ENCODE results near the gene MAN1A1.
"Not testable (repeated sequence)": the region's sequence is repeated elsewhere in the genome, so short reads cannot be mapped to it uniquely, and the experiment has no call there.

Gene MAN1A1

GRCh38 chr6:119299694-119300093, 49.9 kb downstream of the MAN1A1 start:
- no peak for DNase-seq

DNA sequence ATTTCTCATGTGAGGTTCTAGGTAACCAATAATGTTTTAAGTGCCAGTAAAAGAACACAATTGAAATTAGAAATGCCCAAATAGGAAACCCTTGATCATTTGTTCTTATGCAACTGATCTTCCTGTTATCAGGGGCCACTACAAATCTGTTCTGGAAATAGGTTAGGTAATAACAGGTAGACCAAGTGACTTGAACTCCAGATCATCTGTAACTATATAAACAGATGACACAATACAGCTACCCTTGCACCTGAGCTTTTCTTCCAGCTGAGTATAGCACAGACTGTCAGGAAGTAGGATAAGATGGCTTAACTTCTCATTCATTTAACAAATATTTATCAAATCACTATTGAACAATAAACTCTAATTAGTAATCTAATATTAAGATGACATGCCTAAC, 52.5 kb downstream of the MAN1A1 start:
- no peak for DNase-seq

GRCh38 chr6:119296036-119297035, 53.2 kb downstream of the MAN1A1 start:
- DNase-seq, result no peak

DNA sequence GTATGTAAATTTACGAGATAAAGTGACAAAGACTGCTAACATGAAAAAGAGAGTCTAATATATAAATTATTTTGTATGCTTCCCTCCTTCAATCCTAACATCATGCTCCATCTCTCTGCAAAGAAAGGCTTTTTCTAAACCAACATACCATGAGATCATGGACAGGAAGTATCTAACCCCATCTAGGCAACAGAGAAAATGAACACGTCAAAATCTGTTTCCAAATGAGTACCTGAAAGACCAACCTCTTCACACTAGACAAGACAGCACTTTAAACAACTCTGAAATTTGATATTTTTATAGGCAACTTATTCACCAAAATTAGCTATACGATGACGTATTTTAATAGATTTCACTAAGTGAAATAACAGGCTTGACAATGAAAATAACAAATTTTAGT, 54.6 kb downstream of the MAN1A1 start:
- no peak for DNase-seq

DNA sequence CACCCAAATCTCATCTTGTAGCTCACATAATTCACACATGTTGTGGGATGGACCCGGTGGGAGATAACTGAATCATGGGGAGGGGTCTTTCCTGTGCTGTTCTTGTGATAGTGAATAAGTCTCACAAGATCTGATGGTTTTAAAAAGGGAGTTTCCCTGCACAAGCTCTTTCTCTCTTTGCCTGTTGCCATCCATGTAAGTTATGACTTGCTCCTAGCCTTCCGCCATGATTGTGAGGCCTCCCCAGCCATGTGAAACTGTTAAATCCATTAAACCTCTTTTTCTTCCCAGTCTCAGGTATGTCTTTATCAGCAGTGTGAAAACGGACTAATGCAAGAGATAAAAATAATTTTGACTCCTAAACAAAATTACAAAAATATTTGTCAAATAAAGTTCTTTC, 58.5 kb downstream of the MAN1A1 start:
- not testable (repeated sequence) for DNase-seq

DNA sequence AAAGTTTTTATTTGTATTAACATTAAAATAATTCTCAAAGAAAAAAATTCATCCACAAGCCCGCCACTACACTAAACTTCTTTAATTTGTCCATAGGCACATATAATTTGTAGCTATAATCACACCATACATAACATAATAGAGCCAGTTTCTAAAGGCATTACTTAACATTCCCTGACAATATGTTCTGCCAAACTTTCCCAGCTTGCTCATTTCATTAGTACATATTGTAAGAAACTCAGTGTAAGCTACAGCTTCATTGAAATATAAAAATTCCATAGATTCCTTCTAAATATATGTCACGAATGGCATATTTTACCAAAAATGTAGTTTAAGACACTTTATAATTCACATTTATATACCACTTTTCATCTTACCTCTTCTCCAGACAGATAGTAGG, 59.3 kb downstream of the MAN1A1 start:
- no peak for DNase-seq

GRCh38 chr6:119289651-119290050, 59.9 kb downstream of the MAN1A1 start:
- no peak for DNase-seq

DNA sequence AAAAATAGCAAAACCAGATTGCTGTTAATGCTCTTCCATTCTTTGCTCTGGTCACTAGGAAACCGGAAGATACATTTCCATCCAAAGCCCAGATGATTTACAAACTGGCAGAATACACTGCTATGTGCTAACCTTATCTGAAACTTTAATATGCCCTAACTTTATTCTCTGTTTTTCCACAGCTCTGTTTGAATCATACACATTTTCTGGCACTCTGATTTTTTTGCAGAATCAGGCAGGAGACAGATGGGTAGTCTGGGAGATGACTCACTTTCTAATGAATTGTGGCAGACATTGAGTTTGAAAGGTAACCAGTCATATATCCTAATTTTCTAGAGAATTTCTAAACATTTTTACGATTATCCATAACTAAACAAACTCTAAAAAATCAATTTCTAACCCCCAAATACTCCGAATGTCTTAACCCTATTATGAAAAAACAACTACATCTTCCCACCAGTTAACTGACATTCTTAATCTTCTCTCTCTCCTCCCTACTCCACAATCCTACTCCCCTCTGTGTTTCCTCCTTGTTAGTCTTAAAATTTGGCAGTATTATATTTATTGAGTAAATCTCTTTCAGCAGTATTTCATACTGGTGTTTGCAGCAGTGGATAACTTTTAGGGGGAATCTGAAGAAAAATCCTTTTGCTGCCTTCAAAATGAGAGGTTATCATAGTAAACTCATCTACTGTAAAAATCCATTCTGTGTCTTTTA, 63.5 kb downstream of the MAN1A1 start:
- no peak for DNase-seq

GRCh38 chr6:119284861-119285521, 64.6 kb downstream of the MAN1A1 start:
- peak; percentile 5 for DNase-seq

DNA sequence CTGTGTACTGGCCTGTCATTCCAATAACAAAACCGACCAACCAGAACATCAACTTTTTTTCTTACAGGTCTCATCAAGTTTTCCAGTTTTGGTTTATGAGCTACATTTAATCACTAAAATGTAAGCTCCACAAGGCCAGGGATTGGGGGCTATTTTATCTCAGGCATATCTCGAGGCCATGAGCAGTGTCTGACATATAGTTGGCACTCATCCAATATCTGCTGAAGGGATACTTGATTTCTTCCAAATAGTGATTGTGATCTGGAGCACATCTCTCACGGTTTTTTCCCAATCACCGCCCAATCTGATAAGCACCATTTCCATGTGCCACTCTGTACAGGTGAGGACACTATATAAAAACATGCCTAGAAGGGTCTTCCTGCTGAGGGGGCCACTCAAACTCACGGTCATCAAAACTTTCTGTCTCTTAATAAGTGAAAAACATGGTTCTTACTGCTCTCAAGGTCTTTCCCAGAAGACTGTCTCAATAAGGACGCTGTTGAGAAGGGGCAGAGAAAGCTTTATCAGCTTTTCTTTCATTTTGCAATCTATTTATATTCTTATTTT, 65.5 kb downstream of the MAN1A1 start:
- no peak for DNase-seq

- DNase-seq, result no peak
These were observed 66.3 kb downstream of the MAN1A1 start for GRCh38 chr6:119283214-119283613.

DNA sequence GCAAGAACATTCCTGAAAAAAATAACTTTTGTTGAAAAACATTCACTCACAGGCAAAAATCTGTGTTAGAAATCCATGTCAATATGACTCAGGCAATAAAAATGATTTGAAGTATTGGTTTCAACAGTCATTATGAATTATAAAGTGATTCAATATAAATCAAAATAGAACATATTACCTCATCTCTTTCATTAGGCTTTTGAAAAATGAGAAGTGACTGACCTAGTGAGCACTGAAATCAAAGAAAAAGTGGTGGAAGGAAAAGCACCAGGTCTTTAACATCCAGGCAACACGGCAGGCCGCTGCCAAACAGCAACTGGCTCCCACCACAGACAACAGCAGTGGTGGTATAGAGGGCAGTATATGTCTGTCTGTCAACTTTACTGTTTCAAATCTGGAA, 68.9 kb downstream of the MAN1A1 start:
- DNase-seq, result no peak

DNA sequence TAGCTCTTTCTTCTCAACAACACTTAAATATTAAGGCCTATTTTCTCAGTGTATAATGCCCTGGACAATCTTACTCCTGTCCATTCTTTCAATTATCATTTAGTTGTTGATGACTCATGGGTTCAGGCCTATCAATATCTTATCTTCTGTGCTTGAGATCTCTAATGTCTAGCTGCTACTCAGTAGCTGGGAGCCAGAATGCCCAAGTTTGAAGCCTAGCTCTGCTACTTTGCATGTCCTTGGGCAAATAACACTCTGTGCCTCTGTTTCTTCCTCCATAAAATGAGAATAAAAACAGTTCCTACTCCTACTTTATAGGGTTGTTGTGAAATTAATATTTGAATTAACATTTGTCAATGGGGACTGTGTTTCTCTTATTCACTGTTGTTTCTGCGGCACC, 69.5 kb downstream of the MAN1A1 start:
- DNase-seq, result no peak

- DNase-seq, result no peak
These were observed 70.9 kb downstream of the MAN1A1 start for GRCh38 chr6:119278625-119279024.

- DNase-seq, result no peak
These were observed 72.5 kb downstream of the MAN1A1 start for GRCh38 chr6:119277052-119277451.

DNA sequence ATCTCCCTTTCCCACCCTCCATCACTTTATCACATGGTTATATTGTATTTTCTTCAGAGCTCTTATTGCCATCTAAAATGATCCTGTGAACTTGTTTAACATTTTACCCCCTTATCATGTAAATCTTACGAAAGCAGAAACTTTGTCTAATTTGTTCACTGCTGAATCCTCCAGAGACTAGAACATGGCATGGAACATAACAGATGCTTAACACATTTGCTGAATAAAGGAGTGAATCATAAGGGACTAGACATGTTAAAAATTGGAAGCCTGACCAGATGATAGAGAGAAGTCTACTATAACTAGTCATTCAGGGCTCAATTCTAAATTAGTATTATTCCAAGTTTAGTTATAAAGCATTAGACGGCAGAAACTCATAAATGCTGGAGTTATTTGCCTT, 73.3 kb downstream of the MAN1A1 start:
- DNase-seq, result no peak

- no peak for DNase-seq
These were observed 75.4 kb downstream of the MAN1A1 start for GRCh38 chr6:119274197-119274595.

GRCh38 chr6:119273272-119274196, 76.0 kb downstream of the MAN1A1 start:
- no peak for DNase-seq

DNA sequence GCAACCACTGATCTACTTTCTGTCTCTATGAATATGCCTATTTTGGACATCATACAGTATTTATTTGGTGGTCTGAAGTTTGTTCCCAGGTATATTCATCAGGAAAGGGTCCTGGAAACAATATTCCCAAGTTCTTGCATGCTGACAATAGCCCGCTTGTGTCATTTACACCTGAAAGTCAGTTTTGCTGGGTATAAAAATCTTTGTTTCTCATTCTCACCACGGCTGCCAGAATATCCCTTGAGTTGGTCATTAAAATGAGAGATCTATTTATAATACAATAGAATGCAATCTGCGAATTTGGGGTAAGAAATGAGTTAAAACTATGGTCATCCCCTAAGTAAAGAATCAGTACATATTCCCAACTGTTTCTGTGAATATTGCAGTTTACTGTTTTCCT, 79.0 kb downstream of the MAN1A1 start:
- DNase-seq, result no peak

GRCh38 chr6:119269266-119270103, 80.1 kb downstream of the MAN1A1 start:
- no peak for DNase-seq

Measured in CD4-positive, alpha-beta T cell treated with Interferon gamma for 1 hour (primary cell).